Subcutaneous adipose tissue (tissue), 4 donors: ENCODE measurements around the gene CACNA2D2. TPM values are rescaled to one million over a fixed set of nuclear protein-coding genes. Genes with fewer than 3 reads are reported as not detected.

Source experiments
- CTCF ChIP-seq: fragments of 450-650 bp; IDR thresholded peaks from one replicate; pipeline ENCODE4 v1.5.1; 2016; ENCODE audit warnings: low read depth, mild to moderate bottlenecking, control low read depth, antibody characterized with exemption, moderate library complexity
- total RNA-seq, 4 donors: library from RNA; depleted of rRNA; stranded (reverse); fragments of >200 nt; gene quantifications; one replicate each; pipeline ENCODE4 v1.1.0, GENCODE V29; 2016

The CACNA2D2 gene
- total RNA-seq, 4 donors from 2014 or later = 0.65 to 1.7 (median 0.66) TPM; not detected in 1

- no peak for TF ChIP-seq CTCF
Measured at GRCh38 chr3:50506169-50506568, 2.7 kb upstream of the CACNA2D2 start.

GRCh38 chr3:50504681-50505080 lies 1.2 kb upstream of the CACNA2D2 start:
- TF ChIP-seq CTCF = no peak

- no peak for TF ChIP-seq CTCF
Measured at GRCh38 chr3:50502584-50503423, 630 bp downstream of the CACNA2D2 start.

GRCh38 chr3:50502225-50502583 lies 1.2 kb downstream of the CACNA2D2 start:
- no peak for TF ChIP-seq CTCF

GRCh38 chr3:50495609-50496423 lies 7.6 kb downstream of the CACNA2D2 start:
- no peak for TF ChIP-seq CTCF

- no peak for TF ChIP-seq CTCF
Measured at GRCh38 chr3:50494126-50494525, 9.3 kb downstream of the CACNA2D2 start.

- TF ChIP-seq CTCF = no peak
Measured at GRCh38 chr3:50493623-50494022, 9.8 kb downstream of the CACNA2D2 start.
